ENCODE results near the gene NANOS3.

NANOS3 gene

GRCh38 chr19:13864667-13865570 is 12.0 kb upstream of the NANOS3 start:
- DNase-seq = peak in 1 of 4 experiments; percentile 30

- peak in 3 of 4 experiments; percentile 5 to 49 (median 34) for DNase-seq
Observed at GRCh38 chr19:13865571-13866462, 11.1 kb upstream of the NANOS3 start.

- no peak for DNase-seq
Observed at GRCh38 chr19:13866463-13867046, 10.4 kb upstream of the NANOS3 start.

GRCh38 chr19:13868663-13869062 is 8.3 kb upstream of the NANOS3 start:
- DNase-seq = peak; percentile 62 to 86 (median 74)

DNA sequence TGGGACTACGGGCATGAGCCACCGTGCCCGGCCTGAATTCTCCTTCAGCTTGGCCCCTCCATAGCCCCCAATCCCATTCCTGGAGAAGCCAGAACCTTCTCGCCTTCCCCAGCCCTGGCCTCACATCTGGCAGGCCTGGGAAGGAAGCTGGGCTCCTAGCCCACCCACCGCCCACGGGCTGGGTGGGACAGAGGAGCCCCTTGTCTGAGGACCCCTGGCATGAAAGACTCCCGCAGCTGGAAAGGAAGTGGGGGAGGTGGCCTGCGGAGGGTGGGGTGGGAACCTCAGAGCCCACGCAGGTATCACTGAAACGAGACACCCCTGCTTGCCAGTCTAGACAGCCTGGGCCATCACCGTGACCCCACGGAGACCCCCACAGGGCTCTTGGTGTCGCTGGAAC is 7.7 kb upstream of the NANOS3 start:
- DNase-seq = no peak

DNA sequence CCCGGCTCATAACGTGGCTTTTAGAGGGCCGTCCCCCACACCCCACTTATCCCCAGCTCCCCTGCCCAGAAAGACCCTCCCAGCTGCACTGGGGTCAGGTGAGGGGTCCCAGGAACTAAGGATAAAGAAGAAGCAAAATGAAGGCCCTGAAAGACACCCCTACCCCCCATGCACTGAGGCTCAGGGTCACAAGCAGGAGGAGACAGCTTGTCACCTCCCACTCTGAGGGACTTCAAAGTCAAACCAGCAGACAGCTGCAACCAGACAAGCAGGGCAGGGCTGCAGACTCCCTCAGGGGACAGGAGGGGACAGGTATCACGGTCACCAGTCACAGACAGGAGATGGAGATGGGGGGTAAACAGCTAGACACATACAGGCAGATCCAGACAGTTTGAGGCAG is 6.1 kb upstream of the NANOS3 start:
- no peak for DNase-seq

DNA sequence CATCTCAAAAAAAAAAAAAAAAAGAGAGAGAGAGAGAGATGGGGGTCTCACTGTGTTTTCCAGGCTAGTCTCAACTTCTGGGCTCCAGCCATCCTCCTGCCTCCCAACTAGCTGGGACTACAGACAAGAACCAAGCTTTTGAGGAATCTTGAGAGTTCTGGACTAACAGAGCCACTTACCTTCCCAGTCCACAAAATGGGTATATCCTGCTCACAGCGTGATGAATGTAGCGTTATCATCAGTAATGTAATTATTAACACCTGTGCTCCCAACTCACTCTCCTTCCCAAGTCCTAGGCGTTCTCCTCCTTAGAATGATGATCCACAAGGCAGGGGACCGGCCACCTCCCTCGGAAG is 4.6 kb upstream of the NANOS3 start:
- DNase-seq = no peak

DNA sequence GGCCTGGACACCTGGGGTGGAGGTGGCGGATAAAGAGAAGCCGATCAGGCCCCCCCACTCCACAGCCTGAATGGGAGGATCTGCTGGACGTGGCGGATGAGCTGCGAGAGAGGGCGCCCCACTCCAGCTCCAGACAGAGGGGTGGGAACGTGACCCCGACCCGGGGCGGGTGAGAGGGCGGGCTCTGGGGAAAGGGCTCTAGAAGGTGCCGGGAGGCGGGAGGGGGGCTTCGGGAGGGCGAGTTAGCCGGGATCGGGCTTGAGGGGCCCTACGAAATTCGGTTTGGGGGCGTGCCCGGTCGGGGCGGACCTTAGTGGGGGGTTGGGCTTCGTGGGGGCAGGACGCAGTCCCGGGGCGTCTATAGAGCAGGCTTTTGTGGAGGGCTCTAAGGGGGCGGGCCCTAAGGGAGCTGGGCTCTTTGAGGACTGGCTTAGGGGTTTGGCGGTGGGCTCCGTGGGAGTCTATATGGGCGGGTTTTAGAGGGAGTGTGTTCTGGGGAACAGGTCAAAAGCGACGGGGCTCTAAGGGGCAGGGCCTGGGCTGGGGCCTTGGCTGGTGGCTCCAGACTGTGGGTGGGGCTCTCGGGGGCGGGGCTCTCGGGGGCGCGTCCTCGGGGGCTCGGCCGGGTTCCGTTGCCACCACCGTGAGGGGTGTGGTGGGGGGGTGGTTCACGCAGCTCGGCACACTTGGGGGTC is 4.1 kb upstream of the NANOS3 start:
- peak in 2 of 4 experiments; percentile 5 to 50 for DNase-seq

- DNase-seq = no peak
Observed at GRCh38 chr19:13873834-13874515, 3.0 kb upstream of the NANOS3 start.

GRCh38 chr19:13875824-13876223 is 1.1 kb upstream of the NANOS3 start:
- DNase-seq = no peak

GRCh38 chr19:13877303-13877702 is 369 bp downstream of the NANOS3 start:
- DNase-seq = no peak

GRCh38 chr19:13880059-13881043 is 3.4 kb downstream of the NANOS3 start:
- peak; percentile 98 to 99 (median 99) for DNase-seq

DNA sequence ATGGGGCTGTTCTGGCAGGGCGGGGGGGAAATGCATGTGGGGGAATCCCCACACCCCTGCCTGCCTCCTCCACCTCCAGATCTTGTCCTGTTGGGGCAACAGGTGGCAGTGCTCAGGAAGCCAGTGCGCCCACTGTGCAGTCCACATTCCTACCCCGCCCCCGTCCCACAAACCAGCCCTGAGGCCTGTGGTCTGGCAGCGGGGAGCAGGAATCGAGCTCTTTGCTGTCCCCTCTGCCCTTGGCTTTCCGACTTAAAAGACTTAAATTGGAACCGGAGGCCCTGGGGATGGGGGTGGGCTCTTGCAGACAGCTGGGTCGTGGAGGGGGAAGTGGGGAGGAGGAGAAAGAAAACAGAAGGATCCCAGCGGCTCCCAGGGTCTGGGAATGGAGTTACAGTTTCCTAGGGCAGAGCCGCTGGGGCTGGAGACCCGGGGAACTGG is 4.3 kb downstream of the NANOS3 start:
- DNase-seq = peak in 2 of 4 experiments; percentile 44 to 45

- DNase-seq = peak; percentile 77 to 90 (median 82)
Observed at GRCh38 chr19:13881692-13882418, 4.9 kb downstream of the NANOS3 start.

GRCh38 chr19:13882419-13882795 is 5.5 kb downstream of the NANOS3 start:
- DNase-seq = no peak

DNA sequence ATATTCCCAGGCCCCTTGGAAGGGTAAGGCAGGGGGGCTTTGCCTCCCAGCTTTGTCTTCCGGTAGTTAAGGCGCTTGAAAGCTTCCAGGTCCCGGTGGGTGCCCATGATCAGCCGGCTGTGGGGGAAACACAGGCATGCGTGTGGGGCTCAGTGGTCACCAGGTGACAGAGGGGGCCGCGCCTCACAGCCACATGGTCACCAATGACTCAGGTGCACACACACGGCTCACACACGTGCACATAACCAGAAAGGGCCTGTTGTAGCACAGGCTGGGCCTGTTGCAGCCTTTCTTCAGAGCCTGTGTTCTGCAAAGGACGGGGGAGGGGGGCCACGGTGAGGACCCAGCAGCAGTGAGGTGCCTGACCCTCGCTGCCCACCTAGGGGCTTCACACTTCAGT is 5.9 kb downstream of the NANOS3 start:
- DNase-seq = no peak

- no peak for DNase-seq
Observed at GRCh38 chr19:13883516-13884064, 6.7 kb downstream of the NANOS3 start.

GRCh38 chr19:13884726-13885591 is 8.0 kb downstream of the NANOS3 start:
- no peak for DNase-seq

Measured in suppressor macrophage (primary cell).